IMR-90 (cell line): ENCODE results near the gene ATG5. TPM values are rescaled to one million over a fixed set of nuclear protein-coding genes. Genes with fewer than 3 reads are reported as not detected.

ENCODE experiments used
- ATAC-seq: fragments of 200-7000 bp; cut with Tn5 transposase; 2 replicates; pipeline ENCODE4 v1.9.1; 2020; ENCODE audit warnings: low read depth, mild to moderate bottlenecking, moderate library complexity
- BruUV-seq: library from RNA; stranded (reverse); fragments of 400-500 nt; replicated peaks from 2 replicates; lab custom pipeline; 2021; lab: Mats Ljungman, UMichigan
- CTCF ChIA-PET: fragments of 300-600 bp; formaldehyde crosslinking; extraction: SDS; loops from one replicate; lab custom pipeline; 2021; ENCODE audit warnings: antibody characterized with exemption; lab: Yijun Ruan, JAX
- POLR2A ChIA-PET: fragments of 300-600 bp; sonication (Branson Sonifier 250); formaldehyde crosslinking; loops from one replicate; lab custom pipeline; 2022; ENCODE audit warnings: antibody characterized with exemption; ENCODE audit not compliant: unreplicated experiment; lab: Charles Lee
- DNase-seq: peaks from one replicate; pipeline ENCODE4 v3.0.0; 2013
- H2AFZ ChIP-seq: replicated peaks from 2 replicates; pipeline ENCODE3; 2013; ENCODE audit warnings: low read length, mild to moderate bottlenecking; ENCODE audit not compliant: poor library complexity
- H2AK5ac ChIP-seq: 2 replicates; pipeline ENCODE4 v1.6.1; 2013; ENCODE audit warnings: low read depth, low read length, inconsistent platforms
- H2AK9ac ChIP-seq: replicated peaks from 2 replicates; pipeline ENCODE3; 2013; ENCODE audit warnings: mild to moderate bottlenecking, low read depth, low read length, moderate library complexity; ENCODE audit not compliant: poor library complexity
- H2BK120ac ChIP-seq: 2 replicates; pipeline ENCODE4 v1.6.1; 2013; ENCODE audit warnings: low read depth, low read length, inconsistent platforms
- H2BK15ac ChIP-seq: 3 replicates; pipeline ENCODE4 v1.6.1; 2013; ENCODE audit warnings: low read depth, low read length, inconsistent platforms
- H2BK20ac ChIP-seq: 2 replicates; pipeline ENCODE4 v1.6.1; 2013; ENCODE audit warnings: low read depth, mild to moderate bottlenecking, inconsistent platforms, low read length, moderate library complexity
- H2BK5ac ChIP-seq: 2 replicates; pipeline ENCODE4 v1.6.1; 2013; ENCODE audit warnings: mild to moderate bottlenecking, low read depth, low read length, inconsistent platforms; ENCODE audit not compliant: poor library complexity, severe bottlenecking
- H3K14ac ChIP-seq: replicated peaks from 2 replicates; pipeline ENCODE4 v1.6.1; 2013; ENCODE audit warnings: low read depth, low read length, inconsistent platforms
- H3K18ac ChIP-seq: 2 replicates; pipeline ENCODE4 v1.6.1; 2013; ENCODE audit warnings: low read depth, low read length, control low read depth
- H3K23ac ChIP-seq: 2 replicates; pipeline ENCODE4 v1.6.1; 2013; ENCODE audit warnings: low read depth, low read length, inconsistent platforms
- H3K27ac ChIP-seq: 2 replicates; pipeline ENCODE4 v1.5.1; 2013; ENCODE audit warnings: mild to moderate bottlenecking, control low read depth, low read length; ENCODE audit not compliant: insufficient read depth
- H3K27me3 ChIP-seq: 2 replicates; pipeline ENCODE4 v1.6.1; 2013; ENCODE audit warnings: low read length; ENCODE audit not compliant: control insufficient read depth, insufficient read depth
- H3K36me3 ChIP-seq: 2 replicates; pipeline ENCODE4 v1.6.1; 2013; ENCODE audit warnings: low read length, mixed read lengths; ENCODE audit not compliant: control insufficient read depth, insufficient read depth
- H3K4ac ChIP-seq: 2 replicates; pipeline ENCODE4 v1.6.1; 2013; ENCODE audit warnings: low read depth, low read length, inconsistent platforms
- H3K4me1 ChIP-seq: 2 replicates; pipeline ENCODE4 v1.6.1; 2013; ENCODE audit warnings: low read length, mixed read lengths; ENCODE audit not compliant: control insufficient read depth, insufficient read depth
- H3K4me2 ChIP-seq: 2 replicates; pipeline ENCODE4 v1.6.1; 2013; ENCODE audit warnings: low read depth, mild to moderate bottlenecking, control low read depth, low read length, moderate library complexity
- H3K4me3 ChIP-seq: 2 replicates; pipeline ENCODE4 v1.5.1; 2013; ENCODE audit warnings: low read depth, mild to moderate bottlenecking, control low read depth, low read length, moderate library complexity; ENCODE audit not compliant: insufficient read depth
- H3K56ac ChIP-seq: 2 replicates; pipeline ENCODE4 v1.6.1; 2013; ENCODE audit warnings: low read length, inconsistent platforms; ENCODE audit not compliant: insufficient read depth; ENCODE audit errors: extremely low read depth
- H3K79me1 ChIP-seq, 2 experiments: 2 replicates each; pipeline ENCODE4 v1.6.1; 2013; ENCODE audit warnings: low read length in 2 of 2, inconsistent platforms in 1 of 2, low read depth in 1 of 2
- H3K9ac ChIP-seq: 2 replicates; pipeline ENCODE4 v1.6.1; 2013; ENCODE audit warnings: low read depth, low read length, control low read depth
- H3K9me1 ChIP-seq: 2 replicates; pipeline ENCODE4 v1.6.1; 2013; ENCODE audit warnings: low read length, inconsistent platforms; ENCODE audit not compliant: insufficient read depth
- H3K9me3 ChIP-seq: 2 replicates; pipeline ENCODE4 v1.6.1; 2013; ENCODE audit warnings: low read length; ENCODE audit not compliant: control insufficient read depth, insufficient read depth
- H4K20me1 ChIP-seq: 2 replicates; pipeline ENCODE4 v1.6.1; 2013; ENCODE audit warnings: low read length, inconsistent platforms; ENCODE audit not compliant: insufficient read depth
- H4K5ac ChIP-seq: 2 replicates; pipeline ENCODE4 v1.6.1; 2013; ENCODE audit warnings: mild to moderate bottlenecking, low read depth, low read length, control low read depth
- H4K8ac ChIP-seq, 2 experiments: 2 replicates each; pipeline ENCODE4 v1.6.1; 2013; ENCODE audit warnings: low read depth in 2 of 2, low read length in 2 of 2, control low read depth in 1 of 2, inconsistent platforms in 1 of 2
- H4K91ac ChIP-seq: 2 replicates; pipeline ENCODE4 v1.6.1; 2013; ENCODE audit warnings: low read depth, low read length, inconsistent platforms; ENCODE audit not compliant: insufficient read depth
- BHLHE40 ChIP-seq: fragments of 150-350 bp; IDR thresholded peaks from 2 replicates; pipeline ENCODE4 v1.6.1; 2016; ENCODE audit warnings: mild to moderate bottlenecking, low read depth, low read length
- CEBPB ChIP-seq: IDR thresholded peaks from 2 replicates; pipeline ENCODE4 v1.6.1; 2012; ENCODE audit warnings: low read depth, low read length, improper control_type of control experiment
- CHD1 ChIP-seq: IDR thresholded peaks from 2 replicates; pipeline ENCODE4 v1.6.1; 2012; ENCODE audit warnings: low read depth, low read length, improper control_type of control experiment
- ELK1 ChIP-seq: fragments of 150-350 bp; IDR thresholded peaks from 2 replicates; pipeline ENCODE4 v1.6.1; 2016; ENCODE audit warnings: low read depth, mild to moderate bottlenecking, low read length, moderate library complexity, borderline replicate concordance
- FOS ChIP-seq: fragments of 150-350 bp; IDR thresholded peaks from 2 replicates; pipeline ENCODE4 v1.6.1; 2016; ENCODE audit warnings: low read depth, low read length
- MAFK ChIP-seq: IDR thresholded peaks from 2 replicates; pipeline ENCODE4 v1.6.1; 2012; ENCODE audit warnings: low read depth, low read length, improper control_type of control experiment
- MAZ ChIP-seq: IDR thresholded peaks from 2 replicates; pipeline ENCODE4 v1.6.1; 2012; ENCODE audit warnings: low read depth, mild to moderate bottlenecking, low read length, improper control_type of control experiment, moderate library complexity, borderline replicate concordance
- MXI1 ChIP-seq: IDR thresholded peaks from 2 replicates; pipeline ENCODE4 v1.6.1; 2012; ENCODE audit warnings: low read depth, mild to moderate bottlenecking, low read length, moderate library complexity, borderline replicate concordance
- NFE2L2 ChIP-seq: fragments of 150-350 bp; IDR thresholded peaks from 2 replicates; pipeline ENCODE4 v1.6.1; 2016; ENCODE audit warnings: low read depth, mild to moderate bottlenecking, low read length
- POLR2A ChIP-seq: IDR thresholded peaks from 2 replicates; pipeline ENCODE4 v1.6.1; 2012; ENCODE audit warnings: mild to moderate bottlenecking, low read depth, low read length
- RAD21 ChIP-seq: IDR thresholded peaks from 2 replicates; pipeline ENCODE4 v1.6.1; 2012; ENCODE audit warnings: low read length, improper control_type of control experiment
- RCOR1 ChIP-seq: IDR thresholded peaks from 2 replicates; pipeline ENCODE4 v1.6.1; 2012; ENCODE audit warnings: mild to moderate bottlenecking, low read length, improper control_type of control experiment; ENCODE audit not compliant: insufficient replicate concordance
- SMC3 ChIP-seq: fragments of 150-350 bp; IDR thresholded peaks from 2 replicates; pipeline ENCODE4 v1.6.1; 2016; ENCODE audit warnings: low read depth, mild to moderate bottlenecking, antibody characterized with exemption, low read length, moderate library complexity
- USF2 ChIP-seq: fragments of 150-350 bp; IDR thresholded peaks from 2 replicates; pipeline ENCODE4 v1.6.1; 2017; ENCODE audit warnings: mild to moderate bottlenecking, antibody characterized with exemption, low read length, low read depth
- WGBS, 2 experiments: methylation state at CpG; one replicate each; pipeline versions ENCODE4 v1.1.5 to v1.1.7; 2013; ENCODE audit warnings: missing lambda C conversion rate in 2 of 2; ENCODE audit not compliant: insufficient read length in 1 of 2; ENCODE audit errors: extremely low coverage in 2 of 2; 5-methylcytosine and 5-hydroxymethylcytosine counted together
- dilution Hi-C: fragments of 300-500 bp; cut with HindIII; formaldehyde crosslinking; loops from one replicate; pipeline ENCODE4 v1.14.3; 2018; ENCODE audit warnings: low sequenced_read_pairs; ENCODE audit not compliant: unreplicated experiment
- in situ Hi-C: fragments of 300-500 bp; cut with MboI; formaldehyde crosslinking; loops from 3 replicates; pipeline ENCODE4 v1.14.3; 2019; ENCODE audit warnings: low sequenced_read_pairs, inconsistent platforms, mixed read lengths
- intact Hi-C: fragments of 100-400 bp; cut with micrococcal nuclease; formaldehyde crosslinking; loops from 2 replicates; pipeline ENCODE4 v1.10.0; 2022
- polyA plus RNA-seq, 3 experiments: library from polyadenylated mRNA; depleted of rRNA; stranded (reverse); fragments of >200 nt; gene quantifications; 2 replicates each; pipeline ENCODE4 v1.2.3, GENCODE V29; 2012; ENCODE audit warnings: low replicate concordance in 1 of 3
- total RNA-seq: library from RNA; depleted of rRNA; stranded (reverse); fragments of >200 nt; gene quantifications from 2 replicates; pipeline ENCODE4 v1.2.3, GENCODE V29; 2012
- TF ChIP-seq, protein P1 (sequence below): conservative IDR thresholded peaks from 2 replicates; pipeline ENCODE4 v1.5.1; 2012; ENCODE audit warnings: mild to moderate bottlenecking, low read depth, low read length, improper control_type of control experiment

ATG5 gene
- total and polyA plus RNA-seq, 2 of the 4 experiments (the other 2 are of a cell fraction): 13.5 to 28.0 TPM

DNA sequence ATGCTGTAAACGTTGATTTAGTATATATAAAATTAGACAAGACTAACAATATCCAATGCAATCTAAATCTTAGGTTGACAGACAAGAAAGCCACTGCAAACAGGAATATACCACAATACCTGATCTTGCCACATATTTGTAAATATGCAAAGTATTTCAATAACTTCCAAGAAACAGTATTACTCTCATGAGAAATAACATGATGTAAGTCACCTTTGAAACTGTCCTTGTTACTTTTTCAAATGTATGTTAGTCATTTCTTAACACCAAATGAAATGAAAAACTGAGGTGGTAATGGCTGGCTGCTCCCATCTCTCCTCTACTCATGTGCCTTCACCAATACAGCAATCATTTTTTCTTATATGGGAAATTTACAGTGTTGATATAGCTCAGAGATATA, 118.7 kb downstream of the ATG5 start:
- no peaks in the 10 kb centered on the region; the same call in 1 of the 2 replicates for H3K9me1 ChIP-seq
- DNase-seq (no peak), ATAC-seq (no peak)
- no peak overlapping the region for H4K8ac ChIP-seq
- no peak overlapping the region for H3K4ac ChIP-seq
- no peak overlapping the region for H3K9ac ChIP-seq
- H2BK120ac ChIP-seq: no peak overlapping the region
- H2BK5ac ChIP-seq: no peak overlapping the region
- no peak overlapping the region for H3K27ac ChIP-seq
- TF ChIP-seq SMC3 (no peak), POLR2A (no peak), CHD1 (no peak), USF2 (no peak), NFE2L2 (no peak), MAFK (no peak), RCOR1 (no peak), MXI1 (no peak), BHLHE40 (no peak), MAZ (no peak), RAD21 (no peak), CEBPB (no peak), FOS (no peak), ELK1 (no peak)
- TF ChIP-seq, protein P1, sequence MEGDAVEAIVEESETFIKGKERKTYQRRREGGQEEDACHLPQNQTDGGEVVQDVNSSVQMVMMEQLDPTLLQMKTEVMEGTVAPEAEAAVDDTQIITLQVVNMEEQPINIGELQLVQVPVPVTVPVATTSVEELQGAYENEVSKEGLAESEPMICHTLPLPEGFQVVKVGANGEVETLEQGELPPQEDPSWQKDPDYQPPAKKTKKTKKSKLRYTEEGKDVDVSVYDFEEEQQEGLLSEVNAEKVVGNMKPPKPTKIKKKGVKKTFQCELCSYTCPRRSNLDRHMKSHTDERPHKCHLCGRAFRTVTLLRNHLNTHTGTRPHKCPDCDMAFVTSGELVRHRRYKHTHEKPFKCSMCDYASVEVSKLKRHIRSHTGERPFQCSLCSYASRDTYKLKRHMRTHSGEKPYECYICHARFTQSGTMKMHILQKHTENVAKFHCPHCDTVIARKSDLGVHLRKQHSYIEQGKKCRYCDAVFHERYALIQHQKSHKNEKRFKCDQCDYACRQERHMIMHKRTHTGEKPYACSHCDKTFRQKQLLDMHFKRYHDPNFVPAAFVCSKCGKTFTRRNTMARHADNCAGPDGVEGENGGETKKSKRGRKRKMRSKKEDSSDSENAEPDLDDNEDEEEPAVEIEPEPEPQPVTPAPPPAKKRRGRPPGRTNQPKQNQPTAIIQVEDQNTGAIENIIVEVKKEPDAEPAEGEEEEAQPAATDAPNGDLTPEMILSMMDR: no peak
- H3K9me3 ChIP-seq: no peaks in the 10 kb centered on the region
- H2AK5ac ChIP-seq: no peak overlapping the region
- H3K4me2 ChIP-seq: no peak overlapping the region
- H3K27me3 ChIP-seq: no peaks in the 10 kb centered on the region
- peaks cover 9 to 11% of the 10 kb centered on the region in 2 experiments; a peak in 3 of 4 replicates for H3K79me1 ChIP-seq
- no peak overlapping the region for H3K14ac ChIP-seq
- H3K4me3 ChIP-seq: no peak overlapping the region
- ChIA-PET CTCF (no interaction called here), POLR2A (no interaction called here)
- H3K4me1 ChIP-seq: no peaks in the 10 kb centered on the region
- H2BK15ac ChIP-seq: no peak overlapping the region
- in situ Hi-C loops (no loop called here), dilution Hi-C loops (no loop called here), intact Hi-C loops (no loop called here)
- no peaks in the 10 kb centered on the region for H4K20me1 ChIP-seq
- H2BK20ac ChIP-seq: no peak overlapping the region
- no peak overlapping the region for H4K5ac ChIP-seq
- H3K56ac ChIP-seq: no peak overlapping the region
- no peak overlapping the region for H3K23ac ChIP-seq
- BruUV-seq: no TSS peak
- no CpG with 5 or more reads among the region's 1 CpG for WGBS, 2 experiments
- H2AK9ac ChIP-seq: no peak overlapping the region
- no peaks in the 10 kb centered on the region for H3K36me3 ChIP-seq
- no peak overlapping the region for H3K18ac ChIP-seq
- H4K91ac ChIP-seq: no peak overlapping the region
- H2AFZ ChIP-seq: no peak overlapping the region
